Stimulated activated naive CD8-positive, alpha-beta T cell treated with anti-CD3 and anti-CD28 coated beads, Interleukin-15, Interleukin-2, amounts not matched to agents 100 U/mL and 50 U/mL, for 24 hours (primary cell): ENCODE results near the gene AKR1E2.
A peak's percentile ranks its signal among the peaks of the same experiment; 100 is the strongest.

Experiments used
- ATAC-seq: fragments of 150-1000 bp; cut with Tn5 transposase; one replicate; pipeline ENCODE4 v1.10.0; 2021
- DNase-seq: peaks from one replicate; pipeline ENCODE4 v3.0.0; 2021

Gene AKR1E2

GRCh38 chr10:4825868-4826791, at the start of gene AKR1E2:
AKR1E2 (plus strand) TSS chr10:4826207; CDS start chr10:4826325, 118 bp downstream.
- ATAC-seq = peak; percentile 82
- DNase-seq = peak; percentile 64

GRCh38 chr10:4776234-4776638, 49.8 kb upstream of the AKR1E2 start:
- ATAC-seq (peak; percentile 85), DNase-seq (no peak)

- DNase-seq (no peak), ATAC-seq (no peak)
Observed at GRCh38 chr10:4778761-4779160, 47.2 kb upstream of the AKR1E2 start.

- ATAC-seq = no peak
Observed at GRCh38 chr10:4780091-4780490, 45.9 kb upstream of the AKR1E2 start.

GRCh38 chr10:4780782-4781181, 45.2 kb upstream of the AKR1E2 start:
- ATAC-seq (no peak), DNase-seq (no peak)

More at GRCh38 chr10:4780091-4780490, 45.9 kb upstream of the AKR1E2 start:
- no peak for DNase-seq

- ATAC-seq (no peak), DNase-seq (no peak)
Observed at GRCh38 chr10:4781955-4782354, 44.1 kb upstream of the AKR1E2 start.

GRCh38 chr10:4784667-4785333, 41.2 kb upstream of the AKR1E2 start:
- no peak for DNase-seq
- ATAC-seq = no peak

GRCh38 chr10:4786043-4786839, 39.8 kb upstream of the AKR1E2 start:
- no peak for DNase-seq
- no peak for ATAC-seq

GRCh38 chr10:4790045-4790444, 36.0 kb upstream of the AKR1E2 start:
- no peak for ATAC-seq
- DNase-seq = no peak

- ATAC-seq = no peak
- DNase-seq = no peak
Observed at GRCh38 chr10:4790922-4791321, 35.1 kb upstream of the AKR1E2 start.

- DNase-seq = no peak
- no peak for ATAC-seq
Observed at GRCh38 chr10:4792381-4792780, 33.6 kb upstream of the AKR1E2 start.

- DNase-seq (no peak), ATAC-seq (no peak)
Observed at GRCh38 chr10:4801405-4801804, 24.6 kb upstream of the AKR1E2 start.

GRCh38 chr10:4802711-4803487, 23.1 kb upstream of the AKR1E2 start:
- no peak for ATAC-seq
- DNase-seq = no peak

GRCh38 chr10:4803822-4804221, 22.2 kb upstream of the AKR1E2 start:
- no peak for ATAC-seq
- no peak for DNase-seq

GRCh38 chr10:4804465-4804864, 21.5 kb upstream of the AKR1E2 start:
- no peak for ATAC-seq
- DNase-seq = no peak

GRCh38 chr10:4806534-4806933, 19.5 kb upstream of the AKR1E2 start:
- ATAC-seq = no peak

GRCh38 chr10:4807761-4808507, 18.1 kb upstream of the AKR1E2 start:
- DNase-seq = no peak

More at GRCh38 chr10:4806534-4806933, 19.5 kb upstream of the AKR1E2 start:
- DNase-seq = no peak

GRCh38 chr10:4809156-4809555, 16.9 kb upstream of the AKR1E2 start:
- ATAC-seq (no peak), DNase-seq (no peak)

More at GRCh38 chr10:4807761-4808507, 18.1 kb upstream of the AKR1E2 start:
- ATAC-seq = no peak

- no peak for DNase-seq
Observed at GRCh38 chr10:4810092-4810491, 15.9 kb upstream of the AKR1E2 start.

GRCh38 chr10:4812046-4812445, 14.0 kb upstream of the AKR1E2 start:
- DNase-seq (no peak), ATAC-seq (no peak)

More at GRCh38 chr10:4810092-4810491, 15.9 kb upstream of the AKR1E2 start:
- ATAC-seq = no peak

GRCh38 chr10:4813023-4813422, 13.0 kb upstream of the AKR1E2 start:
- ATAC-seq = no peak
- DNase-seq = no peak
